Esophagus muscularis mucosa (tissue), 4 donors: ENCODE data around the gene CARMIL1.

Experiments used
- EP300 ChIP-seq: sonication (generic); formaldehyde crosslinking; IDR thresholded peaks from one replicate; pipeline ENCODE4 v1.6.1; 2017; ENCODE audit warnings: antibody characterized with exemption
- POLR2A ChIP-seq: fragments of 450-650 bp; IDR thresholded peaks from one replicate; pipeline ENCODE4 v1.6.1; 2017; ENCODE audit warnings: antibody characterized with exemption, moderate library complexity, mild to moderate bottlenecking, low read depth
- POLR2AphosphoS5 ChIP-seq, 2 donors: sonication (generic); formaldehyde crosslinking; IDR thresholded peaks; one replicate each; pipeline ENCODE4 v1.6.1; 2017; ENCODE audit warnings: antibody characterized with exemption in 2 of 2
- TF ChIP-seq, protein P1 (sequence below), 3 experiments: fragments of 200-600 bp in 2 of 3; fragments of 450-650 bp in 1 of 3; sonication (generic) in 2 of 3; IDR thresholded peaks; one replicate each; pipeline ENCODE4 v1.5.1; 2017 to 2019; ENCODE audit warnings: antibody characterized with exemption in 3 of 3, mild to moderate bottlenecking in 2 of 3, moderate library complexity in 1 of 3

DNA sequence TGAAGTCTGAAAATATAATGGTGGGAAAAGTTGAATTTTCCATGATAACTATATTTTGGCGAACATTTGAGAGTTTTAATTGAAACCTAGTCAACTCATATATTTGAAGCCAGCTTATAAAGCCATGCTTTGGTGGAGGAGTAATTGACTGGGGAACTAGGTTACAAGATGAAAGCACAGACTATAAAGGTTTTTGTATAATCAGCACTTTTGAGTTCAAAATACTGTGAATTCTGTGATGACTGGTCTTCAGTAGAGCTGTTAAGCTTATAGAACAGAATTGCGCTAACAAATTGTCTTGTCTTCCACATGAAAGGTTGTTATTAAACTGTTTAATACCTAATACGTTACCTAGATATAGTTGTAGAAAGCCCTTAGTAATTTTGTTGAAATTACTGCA, 213.8 kb downstream of the CARMIL1 start:
- TF ChIP-seq, protein P1, sequence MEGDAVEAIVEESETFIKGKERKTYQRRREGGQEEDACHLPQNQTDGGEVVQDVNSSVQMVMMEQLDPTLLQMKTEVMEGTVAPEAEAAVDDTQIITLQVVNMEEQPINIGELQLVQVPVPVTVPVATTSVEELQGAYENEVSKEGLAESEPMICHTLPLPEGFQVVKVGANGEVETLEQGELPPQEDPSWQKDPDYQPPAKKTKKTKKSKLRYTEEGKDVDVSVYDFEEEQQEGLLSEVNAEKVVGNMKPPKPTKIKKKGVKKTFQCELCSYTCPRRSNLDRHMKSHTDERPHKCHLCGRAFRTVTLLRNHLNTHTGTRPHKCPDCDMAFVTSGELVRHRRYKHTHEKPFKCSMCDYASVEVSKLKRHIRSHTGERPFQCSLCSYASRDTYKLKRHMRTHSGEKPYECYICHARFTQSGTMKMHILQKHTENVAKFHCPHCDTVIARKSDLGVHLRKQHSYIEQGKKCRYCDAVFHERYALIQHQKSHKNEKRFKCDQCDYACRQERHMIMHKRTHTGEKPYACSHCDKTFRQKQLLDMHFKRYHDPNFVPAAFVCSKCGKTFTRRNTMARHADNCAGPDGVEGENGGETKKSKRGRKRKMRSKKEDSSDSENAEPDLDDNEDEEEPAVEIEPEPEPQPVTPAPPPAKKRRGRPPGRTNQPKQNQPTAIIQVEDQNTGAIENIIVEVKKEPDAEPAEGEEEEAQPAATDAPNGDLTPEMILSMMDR (IDR thresholded peaks at IDR 0.05), result no peak
- no peak for TF ChIP-seq POLR2A
- no peak for TF ChIP-seq EP300
- TF ChIP-seq POLR2AphosphoS5 (IDR thresholded peaks at IDR 0.05), result no peak
